ENCODE measurements around the gene SLC22A2. TPM values are rescaled to one million over a fixed set of nuclear protein-coding genes. Genes with fewer than 3 reads are reported as not detected.

SLC22A2 gene
- total and polyA plus RNA-seq, 2 experiments from 2014 or later = 0.94 to 1.1 TPM

GRCh38 chr6:160248538-160248937 lies 10.1 kb downstream of the SLC22A2 start:
- no peak overlapping the region for H3K27ac Mint-ChIP-seq
- no peaks in the 10 kb centered on the region for H3K79me2 ChIP-seq (replicated peaks; ENCODE audit: insufficient read depth)

More at GRCh38 chr6:160248538-160248937, 10.1 kb downstream of the SLC22A2 start:
- Mint-ChIP-seq H3K4me1 (peaks cover 56% of the 10 kb centered on the region), H3K4me3 (no peak overlapping the region), H3K27me3 (ENCODE audit: insufficient read depth, low read depth, poor library complexity) (peaks cover 5% of the 10 kb centered on the region), H3K9me3 (no peaks in the 10 kb centered on the region), H3K36me3 (ENCODE audit: low read depth) (no peaks in the 10 kb centered on the region)
- Histone ChIP-seq H3F3A (replicated peaks; ENCODE audit: low read depth) (0 out of 2 replicates have a peak, but pooled peaks cover 4% of the 10 kb centered on the region), H3K27me3 (ENCODE audit: insufficient read depth) (no peaks in the 10 kb centered on the region), H3K4me1 (ENCODE audit: insufficient read depth) (peaks cover 60% of the 10 kb centered on the region), H2AFZ (no peak overlapping the region), H4K20me1 (replicated peaks; ENCODE audit: insufficient read depth) (no peaks in the 10 kb centered on the region), H3K4me2 (no peak overlapping the region), H3K27ac (ENCODE audit: low read depth) (no peak overlapping the region), H3K4me3 (no peak overlapping the region), H3K36me3 (ENCODE audit: insufficient read depth) (no peaks in the 10 kb centered on the region), H3K9me2 (ENCODE audit: insufficient read depth) (peaks cover 11% of the 10 kb centered on the region; the same call in 1 of the 2 replicates)
- DNase-seq (ENCODE audit: low spot score) (no peak), ATAC-seq (no peak)
- no peak for TF ChIP-seq POLR2AphosphoS5 (IDR thresholded peaks at IDR 0.05; ENCODE audit: low read depth)
- TF ChIP-seq CREB1 (CRISPR knock-in tag; IDR thresholded peaks at IDR 0.05; ENCODE audit: low read depth) = no peak
- no peak for TF ChIP-seq JUNB (IDR thresholded peaks at IDR 0.05; ENCODE audit: unreplicated experiment)
- TF ChIP-seq ZNF114 (CRISPR knock-in tag; IDR thresholded peaks at IDR 0.05) = no peak
- TF ChIP-seq ZNF331 (CRISPR knock-in tag; IDR thresholded peaks at IDR 0.05; ENCODE audit: low read depth) = no peak
- no peak for TF ChIP-seq EZH2phosphoT487 (IDR thresholded peaks at IDR 0.05; ENCODE audit: unreplicated experiment)
- TF ChIP-seq CTCF (conservative IDR thresholded peaks at IDR 0.05; ENCODE audit: low read depth in 2 of 2) = no peak
- no peak for TF ChIP-seq ZNF462 (CRISPR knock-in tag; IDR thresholded peaks at IDR 0.05)
- TF ChIP-seq ETS1 (IDR thresholded peaks at IDR 0.05) = no peak
- no peak for TF ChIP-seq NANOG (IDR thresholded peaks at IDR 0.05; ENCODE audit: borderline replicate concordance)
- no peak for TF ChIP-seq EZH2 (IDR thresholded peaks at IDR 0.05; ENCODE audit: low read depth, unreplicated experiment)
- TF ChIP-seq STAT1 (IDR thresholded peaks at IDR 0.05; ENCODE audit: unreplicated experiment) = no peak
- no peak for TF ChIP-seq REST (IDR thresholded peaks at IDR 0.05; ENCODE audit: unreplicated experiment)

Data from GM23338 (cell line).